ENCODE measurements around the gene SPCS2. TPM values are rescaled to one million over a fixed set of nuclear protein-coding genes. Genes with fewer than 3 reads are reported as not detected.
A peak's percentile ranks its signal among the peaks of the same experiment; 100 is the strongest.

SPCS2 gene
- total RNA-seq, 1 donor from 2014 or later = 129 TPM

- Mint-ChIP-seq H3K4me3 (no peak overlapping the region), H3K27me3 (no peaks in the 10 kb centered on the region), H3K27ac (no peak overlapping the region), H3K36me3 (ENCODE audit: low read depth) (peaks cover 8% of the 10 kb centered on the region), H3K4me1 (no peaks in the 10 kb centered on the region), H3K9me3 (peaks cover 4% of the 10 kb centered on the region)
- DNase-seq (no peak), ATAC-seq (ENCODE audit: low read depth) (no peak)
- CTCF ChIA-PET = interaction anchor here (0.6 to 4.8 kb wide), 23 partner anchors 8 to 420 kb away, joined by 3 to 27 read pairs (median 4); partner anchors contain the start of genes NEU3 and TPBGL
- intact Hi-C loops (cut with micrococcal nuclease) = loop anchor here (5.0 kb wide), 1 partner anchor 120 kb away; no protein-coding TSS in a partner anchor
- no peak for TF ChIP-seq CTCF (IDR thresholded peaks at IDR 0.05)
- POLR2A ChIA-PET = no interaction called here
These were observed 73.2 kb downstream of the SPCS2 start for GRCh38 chr11:75022296-75022695.

- H3K9me3 Mint-ChIP-seq = peaks cover 4% of the 10 kb centered on the region
- H3K4me3 Mint-ChIP-seq = no peak overlapping the region
- H3K4me1 Mint-ChIP-seq = no peaks in the 10 kb centered on the region
- CTCF ChIA-PET = interaction anchor here (0.7 to 4.8 kb wide), 24 partner anchors 8 to 421 kb away, joined by 3 to 27 read pairs (median 4); partner anchors contain the start of genes NEU3 and TPBGL
- ATAC-seq (ENCODE audit: low read depth) (peak; percentile 87), DNase-seq (peak; percentile 61)
- TF ChIP-seq CTCF (IDR thresholded peaks at IDR 0.05) = peak; percentile 73
- peaks cover 8% of the 10 kb centered on the region for H3K36me3 Mint-ChIP-seq (ENCODE audit: low read depth)
- H3K27ac Mint-ChIP-seq = no peak overlapping the region
- POLR2A ChIA-PET = no interaction called here
- intact Hi-C loops (cut with micrococcal nuclease) = loop anchor here (1.0 to 5.0 kb wide), 3 partner anchors 119 to 225 kb away; no protein-coding TSS in a partner anchor
- H3K27me3 Mint-ChIP-seq = no peaks in the 10 kb centered on the region
These were observed 73.8 kb downstream of the SPCS2 start for GRCh38 chr11:75022759-75023396.

- H3K4me3 Mint-ChIP-seq = no peak overlapping the region
- ATAC-seq (ENCODE audit: low read depth) (no peak), DNase-seq (no peak)
- H3K27me3 Mint-ChIP-seq = no peaks in the 10 kb centered on the region
- peaks cover 4% of the 10 kb centered on the region for H3K9me3 Mint-ChIP-seq
- CTCF ChIA-PET = interaction anchor here (1.0 to 4.8 kb wide), 12 partner anchors 8 to 225 kb away, joined by 3 to 27 read pairs (median 4); no protein-coding TSS in a partner anchor
- intact Hi-C loops (cut with micrococcal nuclease) = loop anchor here (1.0 to 5.0 kb wide), 3 partner anchors 119 to 225 kb away; no protein-coding TSS in a partner anchor
- no peak for TF ChIP-seq CTCF (IDR thresholded peaks at IDR 0.05)
- H3K36me3 Mint-ChIP-seq (ENCODE audit: low read depth) = peaks cover 4% of the 10 kb centered on the region
- POLR2A ChIA-PET = no interaction called here
- no peak overlapping the region for H3K27ac Mint-ChIP-seq
- H3K4me1 Mint-ChIP-seq = no peaks in the 10 kb centered on the region
These were observed 74.5 kb downstream of the SPCS2 start for GRCh38 chr11:75023446-75024067.

- no peak for DNase-seq
These were observed 75.0 kb downstream of the SPCS2 start for GRCh38 chr11:75024068-75024449.

More at GRCh38 chr11:75024068-75024449, 75.0 kb downstream of the SPCS2 start:
- H3K4me3 Mint-ChIP-seq = no peak overlapping the region
- intact Hi-C loops (cut with micrococcal nuclease) = loop anchor here (5.0 kb wide), 1 partner anchor 118 kb away; no protein-coding TSS in a partner anchor
- ATAC-seq (ENCODE audit: low read depth) = no peak
- H3K27me3 Mint-ChIP-seq = no peaks in the 10 kb centered on the region
- no peak for TF ChIP-seq CTCF (IDR thresholded peaks at IDR 0.05)
- no peak overlapping the region for H3K27ac Mint-ChIP-seq
- no peaks in the 10 kb centered on the region for H3K36me3 Mint-ChIP-seq (ENCODE audit: low read depth)
- H3K4me1 Mint-ChIP-seq = no peaks in the 10 kb centered on the region
- H3K9me3 Mint-ChIP-seq = no peaks in the 10 kb centered on the region
- POLR2A ChIA-PET = no interaction called here
- CTCF ChIA-PET = interaction anchor here (1.1 to 4.8 kb wide), 5 partner anchors 8 to 181 kb away, joined by 3 to 26 read pairs (median 4); no protein-coding TSS in a partner anchor
